Measurements from ENCODE around the gene BCAR3.

DNA sequence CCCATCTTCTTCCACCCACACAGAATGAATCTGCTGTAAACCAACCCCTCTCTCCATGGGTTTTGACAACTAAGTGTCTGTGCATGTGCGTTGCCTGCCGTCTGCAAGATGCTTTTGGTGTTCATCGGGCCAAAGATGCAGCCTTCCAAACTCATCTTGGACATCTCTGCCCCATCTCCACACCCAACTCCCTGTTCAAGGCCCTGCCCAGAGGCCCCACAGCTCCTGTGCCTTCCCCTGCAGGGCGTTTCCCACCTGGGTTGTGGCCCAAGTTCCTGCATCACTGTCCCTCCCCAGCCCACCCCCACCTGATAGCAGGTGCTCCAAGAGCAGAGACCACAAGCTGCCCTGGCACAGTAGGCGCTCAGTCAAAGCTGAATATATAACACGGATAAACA lies 103.2 kb downstream of the BCAR3 start:
- TF ChIP-seq CTCF (IDR thresholded peaks at IDR 0.05) (no peak), POLR2A (IDR thresholded peaks at IDR 0.05) (no peak)
